GM21447 (cell line): ENCODE measurements around the gene BRIX1.
"Not testable (repeated sequence)": the region's sequence is repeated elsewhere in the genome, so short reads cannot be mapped to it uniquely, and the experiment has no call there.

ENCODE experiments used
- ATAC-seq: cut with Tn5 transposase; IDR thresholded peaks from one replicate; pipeline ENCODE4 v1.9.1; 2021; ENCODE audit not compliant: unreplicated experiment

BRIX1 gene

GRCh38 chr5:34957857-34958690 is 42.6 kb downstream of the BRIX1 start:
- ATAC-seq, result no peak

GRCh38 chr5:34959323-34959722 is 43.8 kb downstream of the BRIX1 start:
- ATAC-seq, result peak; percentile 94

GRCh38 chr5:34967540-34967939 is 52.0 kb downstream of the BRIX1 start:
- ATAC-seq, result no peak

- ATAC-seq, result no peak
These were observed 52.7 kb downstream of the BRIX1 start for GRCh38 chr5:34968258-34968657.

GRCh38 chr5:34970552-34970951 is 55.0 kb downstream of the BRIX1 start:
- no peak for ATAC-seq

- not testable (repeated sequence) for ATAC-seq
These were observed 56.1 kb downstream of the BRIX1 start for GRCh38 chr5:34971655-34972054.
